ENCODE measurements around the gene DENR. TPM values are rescaled to one million over a fixed set of nuclear protein-coding genes. Genes with fewer than 3 reads are reported as not detected.
"Not testable (repeated sequence)": the region's sequence is repeated elsewhere in the genome, so short reads cannot be mapped to it uniquely, and the experiment has no call there.

The DENR gene
- total and polyA plus RNA-seq, 12 donors, result 16.5 to 31.0 (median 25.5) TPM

- no peak for TF ChIP-seq CTCF (IDR thresholded peaks at IDR 0.05)
- intact Hi-C loops (cut with DNase I), result loop anchor here in 7 of 10 donors (5.0 to 10.0 kb wide), 7 partner anchors 45 to 435 kb away; partner anchors contain the start of genes MPHOSPH9 (in 1 of the 7) and MTRFR (in 1 of the 7)
- Histone ChIP-seq H3K4me3 (no peak overlapping the region), H3K4me1 (peaks cover 0 to 3% (median 0%) of the 10 kb centered on the region in 9 donors), H3K36me3 (no peaks in the 10 kb centered on the region), H3K9me3 (no peaks in the 10 kb centered on the region), H3K27me3 (no peaks in the 10 kb centered on the region), H3K27ac (no peak overlapping the region)
- ATAC-seq (no peak), DNase-seq (no peak)
- WGBS, 2 donors, result 91 to 93% methylated on average over 13 of the region's 13 CpGs
These were observed 47.1 kb downstream of the DENR start for GRCh38 chr12:122799641-122800243.

GRCh38 chr12:122803937-122804336 lies 51.3 kb downstream of the DENR start:
- no peaks in the 10 kb centered on the region for H3K27me3 ChIP-seq
- WGBS, 2 donors, result 80% methylated on average over 7 of the region's 7 CpGs
- H3K4me1 ChIP-seq, result no peaks in the 10 kb centered on the region
- no peaks in the 10 kb centered on the region for H3K9me3 ChIP-seq
- no peak overlapping the region for H3K27ac ChIP-seq
- DNase-seq, result no peak
- ATAC-seq, result no peak
- TF ChIP-seq CTCF (IDR thresholded peaks at IDR 0.05), result no peak
- intact Hi-C loops (cut with DNase I), result no loop called here
- H3K36me3 ChIP-seq, result no peaks in the 10 kb centered on the region
- no peak overlapping the region for H3K4me3 ChIP-seq

- ATAC-seq; intact Hi-C loops (cut with DNase I); DNase-seq; H3K27me3 ChIP-seq; H3K4me3 ChIP-seq; H3K9me3 ChIP-seq; H3K4me1 ChIP-seq; H3K36me3 ChIP-seq; H3K27ac ChIP-seq: not testable (repeated sequence)
- 94 to 97% methylated on average over 9 of the region's 9 CpGs for WGBS, 2 donors
These were observed 52.3 kb downstream of the DENR start for GRCh38 chr12:122804957-122805356.

- Histone ChIP-seq H3K27me3 (no peaks in the 10 kb centered on the region), H3K36me3 (no peaks in the 10 kb centered on the region), H3K4me3 (no peak overlapping the region), H3K27ac (no peak overlapping the region), H3K4me1 (no peaks in the 10 kb centered on the region), H3K9me3 (no peaks in the 10 kb centered on the region)
- 88 to 100% methylated on average over 1 of the region's 1 CpG for WGBS, 2 donors
- no peak for ATAC-seq
- no peak for DNase-seq
- intact Hi-C loops (cut with DNase I), result no loop called here
- TF ChIP-seq CTCF (IDR thresholded peaks at IDR 0.05), result no peak
These were observed 55.0 kb downstream of the DENR start for GRCh38 chr12:122807651-122808050.

- Histone ChIP-seq H3K9me3 (no peaks in the 10 kb centered on the region), H3K27me3 (no peaks in the 10 kb centered on the region), H3K27ac (no peak overlapping the region), H3K4me3 (no peak overlapping the region), H3K36me3 (no peaks in the 10 kb centered on the region), H3K4me1 (no peaks in the 10 kb centered on the region)
- 69 to 72% methylated on average over 3 of the region's 3 CpGs for WGBS, 2 donors
- ATAC-seq (no peak), DNase-seq (no peak)
- intact Hi-C loops (cut with DNase I), result no loop called here
- no peak for TF ChIP-seq CTCF (IDR thresholded peaks at IDR 0.05)
These were observed 59.2 kb downstream of the DENR start for GRCh38 chr12:122811777-122812176.

All from heart right ventricle (tissue), 16 donors.